ENCODE results near the gene JPH2.

DNA sequence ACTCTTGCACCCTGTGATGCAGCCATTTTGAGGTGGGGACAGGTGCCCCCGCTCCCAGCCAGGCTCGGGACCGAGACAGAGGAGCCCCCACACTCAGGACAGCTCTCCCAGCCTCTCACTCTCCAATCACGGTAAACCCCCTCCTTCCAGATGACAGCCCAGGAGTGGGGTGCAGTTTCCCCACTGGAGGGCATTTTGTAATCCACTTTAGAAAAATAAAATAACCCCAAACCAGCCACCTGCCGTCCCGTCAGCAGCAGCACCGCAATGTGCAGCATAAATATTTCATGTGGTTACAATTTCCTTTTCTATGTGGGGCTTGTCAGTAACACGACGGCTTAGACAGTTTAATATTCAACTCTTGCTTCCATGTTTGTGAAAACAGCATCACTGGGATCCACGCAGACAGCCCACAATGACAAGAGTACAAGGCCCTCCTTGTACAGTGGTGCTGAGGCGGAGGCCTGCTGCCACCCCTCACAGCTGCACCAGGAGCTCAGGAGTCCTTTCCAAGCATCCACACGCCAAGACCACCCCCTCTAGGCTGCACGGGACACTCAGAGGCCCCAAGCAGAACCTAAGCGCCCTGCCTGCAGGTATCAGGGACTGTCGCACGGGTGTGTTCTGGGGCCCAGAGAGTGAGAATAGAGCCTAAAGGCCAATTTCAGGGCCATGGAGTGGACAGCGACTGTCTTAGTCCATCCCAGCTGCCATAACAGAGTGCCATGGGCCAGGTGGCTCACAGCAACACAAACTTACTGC is 116.7 kb downstream of the JPH2 start:
- TF ChIP-seq, protein P1, sequence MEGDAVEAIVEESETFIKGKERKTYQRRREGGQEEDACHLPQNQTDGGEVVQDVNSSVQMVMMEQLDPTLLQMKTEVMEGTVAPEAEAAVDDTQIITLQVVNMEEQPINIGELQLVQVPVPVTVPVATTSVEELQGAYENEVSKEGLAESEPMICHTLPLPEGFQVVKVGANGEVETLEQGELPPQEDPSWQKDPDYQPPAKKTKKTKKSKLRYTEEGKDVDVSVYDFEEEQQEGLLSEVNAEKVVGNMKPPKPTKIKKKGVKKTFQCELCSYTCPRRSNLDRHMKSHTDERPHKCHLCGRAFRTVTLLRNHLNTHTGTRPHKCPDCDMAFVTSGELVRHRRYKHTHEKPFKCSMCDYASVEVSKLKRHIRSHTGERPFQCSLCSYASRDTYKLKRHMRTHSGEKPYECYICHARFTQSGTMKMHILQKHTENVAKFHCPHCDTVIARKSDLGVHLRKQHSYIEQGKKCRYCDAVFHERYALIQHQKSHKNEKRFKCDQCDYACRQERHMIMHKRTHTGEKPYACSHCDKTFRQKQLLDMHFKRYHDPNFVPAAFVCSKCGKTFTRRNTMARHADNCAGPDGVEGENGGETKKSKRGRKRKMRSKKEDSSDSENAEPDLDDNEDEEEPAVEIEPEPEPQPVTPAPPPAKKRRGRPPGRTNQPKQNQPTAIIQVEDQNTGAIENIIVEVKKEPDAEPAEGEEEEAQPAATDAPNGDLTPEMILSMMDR (IDR thresholded peaks at IDR 0.05) = no peak
- TF ChIP-seq POLR2A (IDR thresholded peaks at IDR 0.05) (no peak), POLR2AphosphoS5 (IDR thresholded peaks at IDR 0.05) (no peak)
